Omental fat pad (tissue), 4 donors: ENCODE data around the gene SND1. TPM values are rescaled to one million over a fixed set of nuclear protein-coding genes. Genes with fewer than 3 reads are reported as not detected.

ENCODE experiments used
- ATAC-seq: fragments of 150-250 bp; one replicate; pipeline ENCODE4 v1.9.1; 2016; ENCODE audit warnings: mild to moderate bottlenecking, moderate library complexity; ENCODE audit not compliant: low FRiP score
- DNase-seq: peaks from one replicate; pipeline ENCODE4 v3.0.0-alpha.2; 2019; ENCODE audit warnings: low spot score
- CTCF ChIP-seq, 3 donors: fragments of 450-650 bp; IDR thresholded peaks; one replicate each; pipeline ENCODE4 v1.5.1; 2016 to 2017; ENCODE audit warnings: antibody characterized with exemption in 3 of 3, mild to moderate bottlenecking in 3 of 3, moderate library complexity in 2 of 3
- total RNA-seq, 4 donors: library from RNA; depleted of rRNA; stranded (reverse); fragments of >200 nt; gene quantifications; one replicate each; pipeline ENCODE4 v1.1.0, GENCODE V29; 2016

Gene SND1
- total RNA-seq, 4 donors from 2014 or later, result 90.8 to 140 (median 125) TPM

- DNase-seq (no peak), ATAC-seq (no peak)
- no peak for TF ChIP-seq CTCF (IDR thresholded peaks at IDR 0.05)
These were observed 142.1 kb downstream of the SND1 start for GRCh38 chr7:127794136-127794535.

DNA sequence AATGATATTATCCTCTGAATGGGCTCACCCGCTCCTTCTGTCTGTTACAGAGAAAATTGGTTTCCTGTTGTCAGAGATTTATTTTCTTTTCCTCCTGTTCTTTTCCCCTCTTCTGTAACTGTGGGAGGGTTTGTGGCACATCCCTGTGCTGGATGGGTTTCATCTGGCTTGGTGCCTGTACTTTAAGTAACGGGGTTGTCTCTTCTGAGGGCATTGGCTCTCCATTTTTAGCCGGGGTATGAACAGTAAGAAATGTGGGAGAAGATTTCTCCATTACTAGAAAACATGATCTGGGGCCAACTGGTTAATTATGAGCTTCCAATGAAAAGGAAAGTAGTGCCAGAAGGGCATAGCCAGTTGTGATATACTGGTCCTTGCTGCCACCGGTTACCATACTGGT lies 142.6 kb downstream of the SND1 start:
- no peak for TF ChIP-seq CTCF (IDR thresholded peaks at IDR 0.05)
- ATAC-seq (no peak), DNase-seq (no peak)

GRCh38 chr7:127798023-127798422 lies 146.0 kb downstream of the SND1 start:
- DNase-seq (no peak), ATAC-seq (no peak)
- TF ChIP-seq CTCF (IDR thresholded peaks at IDR 0.05), result no peak

GRCh38 chr7:127798769-127799372 lies 146.9 kb downstream of the SND1 start:
- no peak for DNase-seq
- ATAC-seq, result no peak
- no peak for TF ChIP-seq CTCF (IDR thresholded peaks at IDR 0.05)

GRCh38 chr7:127799535-127800305 lies 147.7 kb downstream of the SND1 start:
- ATAC-seq, result no peak
- DNase-seq, result no peak

DNA sequence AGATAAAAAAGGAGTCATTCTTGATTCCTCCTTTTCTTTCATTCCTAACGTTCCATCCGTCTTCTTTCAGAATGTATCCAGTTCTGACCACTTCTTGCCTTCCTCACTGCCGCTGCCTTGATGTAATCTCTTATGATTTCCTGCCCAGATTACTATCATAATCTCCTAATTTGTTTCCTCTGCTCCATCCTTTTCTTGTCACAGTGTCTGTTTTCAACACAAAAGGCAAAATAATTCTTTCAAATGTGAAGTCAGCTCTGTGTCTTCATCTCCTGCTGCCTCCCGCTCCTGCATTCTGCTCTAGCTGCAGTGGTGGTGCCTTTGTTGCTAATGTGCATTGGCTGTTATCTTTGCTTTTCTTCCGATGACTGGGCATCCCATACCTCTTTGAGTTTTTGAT lies 150.9 kb downstream of the SND1 start:
- ATAC-seq (no peak), DNase-seq (no peak)
- no peak for TF ChIP-seq CTCF (IDR thresholded peaks at IDR 0.05)

More at GRCh38 chr7:127799535-127800305, 147.7 kb downstream of the SND1 start:
- TF ChIP-seq CTCF (IDR thresholded peaks at IDR 0.05), result no peak

DNA sequence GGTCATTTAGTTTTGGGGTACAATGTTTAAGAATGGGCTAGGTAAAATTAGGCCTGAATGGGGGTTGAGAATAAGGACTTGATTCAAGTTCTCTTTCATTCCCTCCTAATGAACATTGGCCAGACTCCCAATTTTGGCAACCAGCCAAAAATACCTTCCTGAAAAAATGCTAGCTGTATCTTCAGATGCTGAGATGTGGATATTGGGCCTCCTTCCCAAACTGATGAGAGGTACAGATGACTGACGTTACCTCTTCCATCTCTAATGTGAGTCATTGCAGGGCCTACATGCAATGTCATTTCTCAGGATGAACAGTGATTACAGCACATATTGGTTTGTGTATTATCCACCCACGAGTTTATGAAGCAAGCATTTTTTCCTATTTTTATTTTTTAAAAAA lies 151.6 kb downstream of the SND1 start:
- DNase-seq (no peak), ATAC-seq (peak; percentile 63)
- no peak for TF ChIP-seq CTCF (IDR thresholded peaks at IDR 0.05)
